GM12874 (cell line): ENCODE measurements around the gene UMPS.

ENCODE experiments used
- TF ChIP-seq, protein P1 (sequence below): IDR thresholded peaks from 2 replicates; pipeline ENCODE4 v1.5.1; 2011; ENCODE audit warnings: low read depth, mild to moderate bottlenecking, control low read depth, low read length, moderate library complexity; ENCODE audit not compliant: insufficient read depth

Gene UMPS

DNA sequence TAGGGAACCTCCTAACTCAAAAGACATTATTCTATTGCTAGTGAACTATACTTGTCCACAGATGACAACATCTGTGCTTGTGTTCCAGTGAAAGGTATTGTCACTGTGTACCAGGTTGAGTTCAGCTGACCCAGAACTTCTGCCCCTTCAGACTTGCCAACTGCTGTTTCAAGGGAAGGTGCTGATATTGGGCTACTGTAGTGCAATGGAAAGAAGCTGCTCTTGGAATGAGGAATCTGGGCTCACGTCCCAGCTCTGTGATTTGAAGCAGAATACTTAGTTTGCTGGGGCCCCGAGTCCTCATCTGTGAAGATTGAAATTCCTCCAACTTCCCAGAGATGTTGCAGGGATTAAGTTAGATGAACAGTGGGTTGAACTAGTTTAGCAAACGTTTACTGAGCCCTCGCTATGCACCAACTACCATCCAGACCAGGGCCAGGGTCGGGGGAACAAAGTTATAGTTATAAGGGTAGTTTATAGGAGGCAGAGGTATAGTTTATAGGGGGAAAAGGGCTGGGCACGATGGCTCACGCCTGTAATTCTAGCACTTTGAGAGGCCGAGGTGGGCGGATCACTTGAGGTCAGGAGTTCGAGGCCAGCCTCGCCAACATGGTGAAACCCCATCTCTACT, 15.9 kb upstream of the UMPS start:
- TF ChIP-seq, protein P1, sequence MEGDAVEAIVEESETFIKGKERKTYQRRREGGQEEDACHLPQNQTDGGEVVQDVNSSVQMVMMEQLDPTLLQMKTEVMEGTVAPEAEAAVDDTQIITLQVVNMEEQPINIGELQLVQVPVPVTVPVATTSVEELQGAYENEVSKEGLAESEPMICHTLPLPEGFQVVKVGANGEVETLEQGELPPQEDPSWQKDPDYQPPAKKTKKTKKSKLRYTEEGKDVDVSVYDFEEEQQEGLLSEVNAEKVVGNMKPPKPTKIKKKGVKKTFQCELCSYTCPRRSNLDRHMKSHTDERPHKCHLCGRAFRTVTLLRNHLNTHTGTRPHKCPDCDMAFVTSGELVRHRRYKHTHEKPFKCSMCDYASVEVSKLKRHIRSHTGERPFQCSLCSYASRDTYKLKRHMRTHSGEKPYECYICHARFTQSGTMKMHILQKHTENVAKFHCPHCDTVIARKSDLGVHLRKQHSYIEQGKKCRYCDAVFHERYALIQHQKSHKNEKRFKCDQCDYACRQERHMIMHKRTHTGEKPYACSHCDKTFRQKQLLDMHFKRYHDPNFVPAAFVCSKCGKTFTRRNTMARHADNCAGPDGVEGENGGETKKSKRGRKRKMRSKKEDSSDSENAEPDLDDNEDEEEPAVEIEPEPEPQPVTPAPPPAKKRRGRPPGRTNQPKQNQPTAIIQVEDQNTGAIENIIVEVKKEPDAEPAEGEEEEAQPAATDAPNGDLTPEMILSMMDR: no peak

DNA sequence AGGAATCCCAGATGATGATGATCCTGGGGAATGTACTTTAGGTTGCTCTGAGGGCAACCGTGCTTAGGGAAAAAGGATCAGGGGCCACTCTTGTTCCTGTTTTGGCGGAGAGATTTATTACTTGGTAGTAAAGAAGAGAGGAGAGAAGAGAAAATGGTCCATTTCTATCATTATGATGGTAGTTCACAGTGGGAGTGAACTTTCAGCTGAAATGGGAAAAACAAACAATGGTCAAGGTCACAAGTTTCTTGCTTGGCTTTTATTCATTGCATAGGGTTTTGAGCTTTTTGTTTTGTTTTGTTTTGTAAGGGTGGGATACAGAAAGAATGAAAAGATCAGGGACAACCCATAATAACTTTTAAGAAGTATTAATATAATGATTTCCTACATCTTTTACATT, 7.7 kb upstream of the UMPS start:
- TF ChIP-seq, protein P1: no peak

DNA sequence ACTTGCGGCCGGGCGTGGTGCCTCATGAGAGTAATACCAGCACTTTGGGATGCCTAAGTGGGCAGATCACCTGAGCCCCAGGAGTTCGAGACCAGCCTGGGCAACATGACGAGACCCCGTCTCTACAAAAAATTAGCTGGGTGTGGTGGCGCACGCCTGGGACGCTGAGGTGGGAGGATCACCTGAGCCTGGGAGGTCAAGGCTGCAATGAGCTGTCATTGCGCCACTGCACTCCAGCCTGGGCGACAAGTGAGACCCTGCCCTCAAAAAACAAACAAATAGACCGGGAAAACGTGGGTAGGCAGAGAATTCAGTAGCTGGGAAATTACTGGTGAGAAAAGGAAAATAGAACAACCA, 667 bp downstream of the UMPS start:
- TF ChIP-seq, protein P1: no peak

DNA sequence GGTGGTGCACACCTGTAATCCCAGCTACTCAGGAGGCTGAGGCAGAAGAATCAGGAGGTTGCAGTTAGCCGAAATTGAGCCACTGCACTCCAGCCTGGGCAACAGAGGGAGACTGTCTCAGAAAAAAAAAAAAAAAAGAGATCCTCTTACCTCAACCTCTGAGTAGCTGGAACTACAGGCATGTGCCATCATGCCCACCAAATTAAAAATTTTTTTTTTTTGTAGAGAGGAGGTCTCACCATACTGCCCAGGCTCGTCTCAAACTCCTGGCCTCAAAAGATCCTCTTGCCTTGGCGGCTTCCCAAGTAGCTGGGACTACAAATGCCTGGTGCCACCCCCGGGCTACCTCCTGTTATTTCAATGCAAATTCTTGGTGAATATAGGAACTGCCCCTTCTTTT, 1.5 kb downstream of the UMPS start:
- TF ChIP-seq, protein P1: no peak

DNA sequence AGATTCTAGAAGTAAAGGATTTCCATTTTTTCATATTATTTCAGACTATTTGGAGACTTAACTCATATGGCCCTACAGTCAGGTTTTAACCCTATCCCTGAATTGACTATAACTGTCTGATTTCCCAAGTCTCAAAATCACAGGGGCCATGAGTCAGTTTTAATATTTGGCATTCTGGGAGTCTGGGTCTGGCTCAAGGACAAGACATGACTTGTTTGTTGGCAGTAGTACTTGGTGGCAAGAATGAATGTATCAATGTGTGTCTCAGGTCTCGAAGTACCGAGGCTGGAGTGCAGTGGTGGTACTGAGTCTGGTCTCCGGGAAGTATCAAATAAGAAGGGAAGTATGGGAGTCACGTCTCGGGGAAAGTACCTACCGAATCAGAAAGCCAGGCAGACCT, 10.8 kb downstream of the UMPS start:
- TF ChIP-seq, protein P1: no peak

DNA sequence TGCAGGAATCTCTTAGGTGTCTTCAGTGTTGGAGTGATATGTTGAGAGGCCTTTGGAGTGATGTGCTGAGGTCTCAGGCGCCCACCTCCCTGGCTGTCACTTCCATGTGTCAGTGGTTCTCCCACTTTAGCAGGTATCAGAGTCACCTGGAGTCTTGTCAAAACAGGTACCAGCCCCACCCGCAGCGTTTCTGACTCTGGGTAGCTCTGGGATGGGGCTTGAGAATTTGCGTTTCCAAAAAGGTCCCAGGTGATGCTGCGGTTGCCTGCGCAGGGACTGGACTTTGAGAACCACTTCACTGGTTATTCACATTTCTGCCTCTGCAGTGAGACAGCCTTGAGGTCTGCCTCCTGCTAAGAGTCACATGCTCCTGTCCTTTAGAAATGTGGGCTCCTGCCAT, 15.5 kb downstream of the UMPS start:
- TF ChIP-seq, protein P1: no peak

DNA sequence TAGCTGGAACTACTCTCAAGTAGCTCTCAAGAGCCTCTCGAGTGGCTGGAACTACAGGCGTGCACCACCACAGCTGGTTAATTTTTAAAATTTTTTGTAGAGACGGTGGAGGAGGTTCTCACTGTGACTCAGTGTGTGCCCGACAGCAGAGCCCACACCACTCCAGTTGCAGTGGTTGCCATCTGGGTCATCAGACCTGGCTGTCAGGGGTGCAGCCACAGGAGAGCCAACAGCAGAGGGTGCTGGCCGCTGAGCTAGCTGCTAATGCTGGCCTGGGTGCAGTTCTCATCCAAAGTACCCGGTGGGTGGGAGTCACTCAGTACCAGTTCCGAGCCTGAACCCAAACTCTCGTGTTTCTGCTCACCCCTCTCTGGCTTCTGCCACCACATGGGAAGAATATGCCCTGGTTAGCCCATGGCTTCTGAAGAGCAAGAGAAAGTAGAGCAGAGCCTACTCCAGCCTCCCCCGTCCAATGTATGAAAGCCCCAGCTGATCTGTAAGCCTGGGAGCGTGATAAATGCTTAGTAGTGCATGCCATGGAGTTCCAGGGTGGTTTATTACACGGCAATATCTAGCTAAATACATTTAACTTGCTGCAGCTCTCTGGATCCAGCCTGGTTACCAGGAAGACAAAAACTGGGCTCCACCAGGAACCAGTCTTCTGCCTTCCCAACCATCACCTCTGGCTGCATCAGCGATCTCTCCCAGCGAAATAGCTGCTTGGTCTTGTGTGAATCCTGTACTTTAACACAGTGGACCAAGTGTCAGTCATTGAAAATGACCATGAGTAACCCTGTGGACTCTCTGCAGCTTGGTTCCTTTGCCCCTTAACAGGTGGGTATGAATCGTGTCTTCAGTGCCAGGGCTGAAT, 17.1 kb downstream of the UMPS start:
- TF ChIP-seq, protein P1: no peak
